ENCODE data around the gene CACNB1.

- TF ChIP-seq EZH2 (IDR thresholded peaks at IDR 0.05; ENCODE audit: low read length, unreplicated experiment) (no peak), CTCF (conservative IDR thresholded peaks at IDR 0.05; ENCODE audit: low read depth, low read length) (no peak)
These were observed 14.8 kb upstream of the CACNB1 start for GRCh38 chr17:39212195-39212810.

Data from PC-3 (cell line).